Measurements from ENCODE around the gene KHDRBS2.

The KHDRBS2 gene

GRCh38 chr6:62174548-62174947 is 111.5 kb downstream of the KHDRBS2 start:
- DNase-seq: no peak

- no peak for DNase-seq
These were observed 118.3 kb downstream of the KHDRBS2 start for GRCh38 chr6:62167736-62168135.

GRCh38 chr6:62162858-62163257 is 123.2 kb downstream of the KHDRBS2 start:
- no peak for DNase-seq

GRCh38 chr6:62152796-62153195 is 133.2 kb downstream of the KHDRBS2 start:
- no peak for DNase-seq

- DNase-seq: no peak
These were observed 135.9 kb downstream of the KHDRBS2 start for GRCh38 chr6:62150048-62150663.

GRCh38 chr6:62146954-62147853 is 138.8 kb downstream of the KHDRBS2 start:
- no peak for DNase-seq

- no peak for DNase-seq
These were observed 156.9 kb downstream of the KHDRBS2 start for GRCh38 chr6:62129127-62129526.

- no peak for DNase-seq
These were observed 166.6 kb downstream of the KHDRBS2 start for GRCh38 chr6:62119401-62119800.

- DNase-seq: no peak
These were observed 182.7 kb downstream of the KHDRBS2 start for GRCh38 chr6:62103186-62103859.

GRCh38 chr6:62102387-62102786 is 183.6 kb downstream of the KHDRBS2 start:
- no peak for DNase-seq

- DNase-seq: no peak
These were observed 195.4 kb downstream of the KHDRBS2 start for GRCh38 chr6:62090442-62091229.

- DNase-seq: no peak
These were observed 196.2 kb downstream of the KHDRBS2 start for GRCh38 chr6:62089781-62090180.

- no peak for DNase-seq
These were observed 200.0 kb downstream of the KHDRBS2 start for GRCh38 chr6:62086047-62086446.

GRCh38 chr6:62075869-62076268 is 210.2 kb downstream of the KHDRBS2 start:
- no peak for DNase-seq

GRCh38 chr6:62059901-62060300 is 226.1 kb downstream of the KHDRBS2 start:
- DNase-seq: no peak

- no peak for DNase-seq
These were observed 228.7 kb downstream of the KHDRBS2 start for GRCh38 chr6:62057300-62057699.

- DNase-seq: no peak
These were observed 240.5 kb downstream of the KHDRBS2 start for GRCh38 chr6:62045502-62045901.

GRCh38 chr6:62043084-62043483 is 242.9 kb downstream of the KHDRBS2 start:
- no peak for DNase-seq

GRCh38 chr6:62042429-62042828 is 243.6 kb downstream of the KHDRBS2 start:
- DNase-seq: no peak

- no peak for DNase-seq
These were observed 246.4 kb downstream of the KHDRBS2 start for GRCh38 chr6:62039605-62040004.

GRCh38 chr6:62037445-62037844 is 248.6 kb downstream of the KHDRBS2 start:
- DNase-seq: no peak

GRCh38 chr6:62035952-62036351 is 250.1 kb downstream of the KHDRBS2 start:
- no peak for DNase-seq

- no peak for DNase-seq
These were observed 272.3 kb downstream of the KHDRBS2 start for GRCh38 chr6:62013719-62014118.

Measured in activated T-cell treated with anti-CD3 and anti-CD28 coated beads, Interleukin-2, amount 50 U/mL, for 48 hours (primary cell).